Measurements from ENCODE around the gene RNF130.

GRCh38 chr5:180067986-180068385 lies 3.6 kb downstream of the RNF130 start:
- TF ChIP-seq TCF7L2 (IDR thresholded peaks at IDR 0.05; ENCODE audit: borderline replicate concordance, low read depth, low read length) (no peak), ZNF280D (tag by site-specific recombination; IDR thresholded peaks at IDR 0.05) (no peak), CTCF (tag by site-specific recombination; IDR thresholded peaks at IDR 0.05) (no peak)

All from HEK293 (cell line).